GM12873 (cell line): Measurements from ENCODE around the gene WDPCP.

Experiments
- CTCF ChIP-seq: IDR thresholded peaks from 2 replicates; pipeline ENCODE4 v1.5.1; 2012; ENCODE audit warnings: low read depth, mild to moderate bottlenecking, moderate library complexity, low read length, control low read depth; ENCODE audit not compliant: insufficient read depth; ENCODE audit errors: missing control alignments

The WDPCP gene

GRCh38 chr2:63571291-63571690 is 17.0 kb downstream of the WDPCP start:
- TF ChIP-seq CTCF: no peak

GRCh38 chr2:63569740-63570139 is 18.5 kb downstream of the WDPCP start:
- no peak for TF ChIP-seq CTCF

GRCh38 chr2:63562751-63563150 is 25.5 kb downstream of the WDPCP start:
- TF ChIP-seq CTCF: no peak

- TF ChIP-seq CTCF: no peak
Measured at GRCh38 chr2:63555931-63556330, 32.3 kb downstream of the WDPCP start.

- no peak for TF ChIP-seq CTCF
Measured at GRCh38 chr2:63555299-63555698, 33.0 kb downstream of the WDPCP start.

- no peak for TF ChIP-seq CTCF
Measured at GRCh38 chr2:63553049-63553448, 35.2 kb downstream of the WDPCP start.

- TF ChIP-seq CTCF: no peak
Measured at GRCh38 chr2:63545023-63545422, 43.3 kb downstream of the WDPCP start.
